GM06990 (cell line): ENCODE measurements around the gene TERB1.

ENCODE experiments used
- DNase-seq: peaks from one replicate; pipeline ENCODE4 v3.0.0-alpha.2; 2011; ENCODE audit not compliant: insufficient read length; ENCODE audit errors: extremely low read depth
- H3K27me3 ChIP-seq: replicated peaks from 2 replicates; pipeline ENCODE4 v1.6.0; 2011; ENCODE audit warnings: low read length; ENCODE audit not compliant: control insufficient read depth, insufficient read depth
- H3K36me3 ChIP-seq: 2 replicates; pipeline ENCODE4 v1.5.1; 2011; ENCODE audit warnings: low read length; ENCODE audit not compliant: control insufficient read depth, insufficient read depth
- H3K4me3 ChIP-seq: replicated peaks from 2 replicates; pipeline ENCODE4 v1.5.1; 2011; ENCODE audit warnings: low read depth, mild to moderate bottlenecking, control low read depth, low read length
- TF ChIP-seq, protein P1 (sequence below): IDR thresholded peaks from 2 replicates; pipeline ENCODE4 v1.5.1; 2011; ENCODE audit warnings: low read length, control low read depth, mild to moderate bottlenecking, inconsistent platforms; ENCODE audit not compliant: insufficient read depth, poor library complexity, severe bottlenecking

TERB1 gene

DNA sequence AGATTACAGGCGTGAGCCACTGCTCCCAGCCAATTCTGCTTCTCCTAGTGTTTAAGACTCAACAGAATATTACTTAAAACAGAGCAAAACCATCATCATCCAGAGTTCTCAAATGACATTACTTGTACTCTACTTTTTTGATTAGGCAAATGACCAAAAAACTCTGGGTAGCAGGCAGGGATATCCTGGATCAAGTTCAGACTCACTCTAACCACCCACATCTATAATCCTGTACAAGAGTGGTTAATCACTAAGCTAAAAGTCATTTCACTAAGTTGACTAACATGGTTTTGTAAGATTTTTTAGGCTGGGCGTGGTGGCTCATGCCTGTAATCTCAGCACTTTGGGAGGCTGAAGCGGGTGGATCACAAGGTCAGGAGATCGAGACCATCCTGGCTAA, 22.6 kb upstream of the TERB1 start:
- TF ChIP-seq, protein P1, sequence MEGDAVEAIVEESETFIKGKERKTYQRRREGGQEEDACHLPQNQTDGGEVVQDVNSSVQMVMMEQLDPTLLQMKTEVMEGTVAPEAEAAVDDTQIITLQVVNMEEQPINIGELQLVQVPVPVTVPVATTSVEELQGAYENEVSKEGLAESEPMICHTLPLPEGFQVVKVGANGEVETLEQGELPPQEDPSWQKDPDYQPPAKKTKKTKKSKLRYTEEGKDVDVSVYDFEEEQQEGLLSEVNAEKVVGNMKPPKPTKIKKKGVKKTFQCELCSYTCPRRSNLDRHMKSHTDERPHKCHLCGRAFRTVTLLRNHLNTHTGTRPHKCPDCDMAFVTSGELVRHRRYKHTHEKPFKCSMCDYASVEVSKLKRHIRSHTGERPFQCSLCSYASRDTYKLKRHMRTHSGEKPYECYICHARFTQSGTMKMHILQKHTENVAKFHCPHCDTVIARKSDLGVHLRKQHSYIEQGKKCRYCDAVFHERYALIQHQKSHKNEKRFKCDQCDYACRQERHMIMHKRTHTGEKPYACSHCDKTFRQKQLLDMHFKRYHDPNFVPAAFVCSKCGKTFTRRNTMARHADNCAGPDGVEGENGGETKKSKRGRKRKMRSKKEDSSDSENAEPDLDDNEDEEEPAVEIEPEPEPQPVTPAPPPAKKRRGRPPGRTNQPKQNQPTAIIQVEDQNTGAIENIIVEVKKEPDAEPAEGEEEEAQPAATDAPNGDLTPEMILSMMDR = no peak
- DNase-seq = no peak
- no peaks in the 10 kb centered on the region for H3K27me3 ChIP-seq
- no peak overlapping the region for H3K4me3 ChIP-seq
- H3K36me3 ChIP-seq = peaks cover 2% of the 10 kb centered on the region

DNA sequence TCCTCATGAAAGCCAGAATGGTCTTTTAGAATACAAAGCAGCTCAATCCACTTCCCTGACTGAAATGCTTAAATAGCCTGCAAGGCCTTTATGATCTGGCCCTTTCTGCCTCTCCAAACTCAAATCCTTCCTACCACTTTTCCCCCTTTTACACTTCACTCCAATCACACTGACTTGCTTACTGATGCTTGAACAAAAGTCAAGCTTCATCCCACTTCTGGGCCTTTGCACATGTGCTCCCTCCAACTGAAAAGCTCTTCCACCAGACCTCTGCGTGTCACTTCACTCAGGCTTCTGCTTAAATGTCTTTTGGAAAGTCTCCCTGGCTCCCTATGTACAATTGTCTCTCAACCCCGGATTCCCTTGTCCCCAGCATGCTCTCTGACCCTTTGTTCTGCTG, 13.3 kb upstream of the TERB1 start:
- peaks cover 16% of the 10 kb centered on the region for H3K36me3 ChIP-seq
- DNase-seq = no peak
- H3K4me3 ChIP-seq = no peak overlapping the region
- TF ChIP-seq, protein P1 = no peak
- no peaks in the 10 kb centered on the region for H3K27me3 ChIP-seq

- Histone ChIP-seq H3K4me3 (no peak overlapping the region), H3K27me3 (no peaks in the 10 kb centered on the region), H3K36me3 (peaks cover 16% of the 10 kb centered on the region)
- TF ChIP-seq, protein P1 = no peak
- no peak for DNase-seq
These were observed 9.7 kb upstream of the TERB1 start for GRCh38 chr16:66811043-66811442.

DNA sequence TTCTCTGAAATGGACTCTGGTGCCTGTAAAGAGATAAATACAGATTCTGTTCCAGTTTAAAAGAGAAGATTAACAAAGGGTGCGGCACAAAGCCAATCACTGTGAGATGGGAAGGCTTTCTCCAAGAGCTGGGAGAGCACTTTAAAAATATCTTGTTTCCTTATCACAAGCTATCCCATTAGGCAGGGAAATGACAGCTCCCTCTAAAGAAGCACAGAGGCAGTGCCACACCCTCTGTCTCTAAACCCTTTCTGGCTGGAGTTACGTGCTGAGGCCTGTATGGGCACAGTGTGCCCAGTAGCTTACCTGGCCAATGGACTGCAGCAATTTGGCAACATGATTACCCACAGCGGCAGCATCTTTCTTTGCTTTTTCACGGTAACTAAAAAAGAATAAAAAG, 9.0 kb upstream of the TERB1 start:
- no peak overlapping the region for H3K4me3 ChIP-seq
- TF ChIP-seq, protein P1 = no peak
- no peaks in the 10 kb centered on the region for H3K27me3 ChIP-seq
- no peak for DNase-seq
- H3K36me3 ChIP-seq = peaks cover 12% of the 10 kb centered on the region

DNA sequence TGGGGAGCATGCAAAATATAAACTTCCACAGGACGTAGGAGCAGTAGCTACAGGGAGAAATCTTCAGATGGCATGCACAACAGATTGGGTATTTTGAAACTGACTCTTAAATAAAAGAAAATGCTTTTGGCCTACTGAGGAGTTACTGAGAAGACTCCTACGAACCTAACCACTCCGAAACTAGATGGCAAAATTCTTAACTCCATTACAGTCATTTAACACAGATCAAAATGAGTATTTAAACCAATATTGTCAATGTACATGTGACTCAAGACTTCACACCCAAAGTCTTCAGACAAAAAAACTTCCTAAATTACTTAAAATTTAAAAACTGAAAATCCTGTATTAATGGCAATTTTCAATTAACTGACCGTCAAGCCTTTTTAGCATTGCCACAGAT, 8.4 kb upstream of the TERB1 start:
- peaks cover 15% of the 10 kb centered on the region for H3K36me3 ChIP-seq
- TF ChIP-seq, protein P1 = no peak
- H3K27me3 ChIP-seq = no peaks in the 10 kb centered on the region
- no peak for DNase-seq
- no peak overlapping the region for H3K4me3 ChIP-seq

DNA sequence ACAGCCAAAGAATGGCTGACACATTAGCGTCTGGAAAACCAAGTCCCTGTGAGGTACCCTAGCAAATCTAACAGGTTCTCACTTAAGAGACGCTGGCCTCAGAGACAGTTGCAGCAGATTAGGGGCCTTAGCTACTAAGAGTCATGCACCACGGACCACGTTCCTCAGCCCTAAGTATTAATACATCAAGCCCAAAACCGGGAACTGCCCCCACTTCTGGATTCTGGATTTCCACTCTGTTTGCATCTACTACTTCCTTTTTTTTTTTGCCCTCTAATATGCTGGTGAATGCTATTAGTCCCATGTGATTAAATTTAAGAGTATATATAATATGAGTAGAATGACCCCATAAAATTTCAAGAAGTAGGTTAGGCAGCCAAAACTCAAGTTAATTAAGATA, 775 bp upstream of the TERB1 start:
- H3K4me3 ChIP-seq = no peak overlapping the region
- H3K36me3 ChIP-seq = peaks cover 14% of the 10 kb centered on the region
- TF ChIP-seq, protein P1 = no peak
- DNase-seq = no peak
- H3K27me3 ChIP-seq = no peaks in the 10 kb centered on the region
